NCI-H1436 (cell line): ENCODE results near the gene STAU1.
"Not testable (repeated sequence)": the region's sequence is repeated elsewhere in the genome, so short reads cannot be mapped to it uniquely, and the experiment has no call there.

ENCODE experiments used
- DNase-seq: peaks from one replicate; lab custom pipeline; 2025; lab: John Stamatoyannopoulos, UW

Gene STAU1

DNA sequence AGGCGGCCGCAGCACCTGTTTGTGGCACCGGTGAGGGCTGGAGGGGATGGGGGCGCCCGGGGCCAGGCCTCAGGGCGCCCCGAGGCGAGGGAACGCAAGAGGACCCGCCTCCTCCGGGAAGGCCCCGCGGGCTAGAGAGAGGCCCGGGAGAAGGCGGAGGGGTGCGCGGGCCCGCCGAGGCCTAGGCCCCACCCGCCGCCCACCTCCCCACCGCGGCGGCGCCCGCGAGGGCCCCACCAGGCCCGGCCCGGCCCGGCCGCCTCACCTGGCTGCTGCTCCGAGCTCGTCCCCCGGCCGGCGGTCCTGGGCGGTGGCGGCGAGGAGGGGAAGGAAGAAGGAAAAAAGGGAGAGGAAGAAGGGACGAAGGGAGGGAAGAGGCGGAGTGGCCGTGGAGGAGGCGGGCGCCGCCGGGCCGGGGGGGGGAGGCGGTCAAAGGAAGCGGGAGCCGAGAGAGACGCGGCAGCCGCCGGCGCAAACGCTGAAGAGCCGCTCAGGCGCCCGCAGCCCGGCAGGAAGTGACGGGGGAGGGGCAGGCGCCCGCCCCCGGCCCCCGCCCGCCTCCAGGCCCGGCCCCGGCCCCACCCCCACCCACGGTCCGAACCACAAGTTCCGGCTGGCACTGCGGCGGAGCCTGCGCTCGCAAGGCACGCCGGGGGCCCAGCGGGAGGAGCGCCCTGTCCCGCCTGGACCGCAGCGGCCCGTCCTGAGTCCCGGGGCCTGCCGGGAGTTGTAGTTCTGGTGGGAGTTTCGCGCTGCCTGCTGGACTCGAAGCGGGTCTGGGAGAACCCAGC is at the start of gene STAU1:
STAU1 (minus strand) TSS at position 484 of the 791 bp plus-strand sequence. CDS start 22,133 bp downstream, outside the sequence.
- DNase-seq: peak; percentile 95

DNA sequence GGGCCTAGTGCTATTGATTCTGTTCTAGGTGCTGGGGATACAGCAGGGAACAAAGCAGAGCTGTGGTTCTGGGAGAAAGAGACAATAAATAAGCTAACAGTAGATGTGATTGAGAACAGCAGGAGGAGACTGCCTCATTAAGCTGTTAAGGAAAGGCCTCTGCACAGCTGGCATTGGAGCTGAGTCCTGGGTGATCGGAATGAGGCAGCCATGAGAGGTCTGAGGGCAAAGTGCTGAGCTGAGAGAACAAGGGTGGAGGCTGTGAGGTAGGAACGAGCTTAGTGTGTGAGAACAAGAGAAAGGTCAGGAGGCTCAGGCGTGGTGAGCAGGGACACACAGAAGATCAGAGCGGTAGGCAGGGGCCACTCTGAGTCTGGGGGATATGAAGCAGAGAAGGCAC is 49.4 kb upstream of the STAU1 start:
- no peak for DNase-seq

DNA sequence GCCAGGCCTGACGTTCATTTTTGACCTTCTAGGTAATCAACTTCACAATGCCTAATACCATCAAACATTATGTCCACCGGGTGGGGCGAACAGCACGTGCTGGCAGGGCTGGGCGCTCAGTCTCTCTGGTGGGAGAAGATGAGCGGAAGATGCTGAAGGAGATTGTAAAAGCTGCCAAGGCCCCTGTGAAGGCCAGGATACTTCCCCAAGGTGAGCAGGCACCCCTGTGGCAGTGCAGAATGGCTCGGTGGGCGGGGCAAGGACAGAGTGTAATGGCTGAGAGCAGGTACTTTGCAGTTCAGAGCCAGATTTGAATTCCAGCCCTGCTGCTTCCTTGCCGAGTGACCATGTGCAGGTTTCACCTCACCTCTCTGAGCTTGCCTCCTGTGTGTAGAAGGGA is 48.2 kb upstream of the STAU1 start:
- no peak for DNase-seq

DNA sequence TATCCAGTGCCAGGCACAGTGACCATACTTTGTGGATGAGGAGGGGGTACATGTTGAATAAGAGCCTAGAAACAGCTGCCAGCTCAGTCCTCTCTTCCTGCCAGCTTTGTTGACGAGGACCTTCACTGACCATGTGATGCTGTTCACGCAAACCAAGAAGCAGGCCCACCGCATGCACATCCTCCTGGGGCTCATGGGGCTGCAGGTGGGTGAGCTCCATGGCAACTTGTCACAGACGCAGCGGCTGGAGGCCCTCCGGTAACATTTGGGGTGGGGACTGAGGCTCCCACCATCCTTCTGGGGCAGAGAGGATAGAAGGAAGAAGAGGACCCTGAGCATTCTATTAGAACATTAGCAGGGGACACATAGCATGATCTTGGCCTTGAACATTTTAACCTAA is 46.7 kb upstream of the STAU1 start:
- no peak for DNase-seq

GRCh38 chr20:49233226-49233625 is 45.1 kb upstream of the STAU1 start:
- no peak for DNase-seq

DNA sequence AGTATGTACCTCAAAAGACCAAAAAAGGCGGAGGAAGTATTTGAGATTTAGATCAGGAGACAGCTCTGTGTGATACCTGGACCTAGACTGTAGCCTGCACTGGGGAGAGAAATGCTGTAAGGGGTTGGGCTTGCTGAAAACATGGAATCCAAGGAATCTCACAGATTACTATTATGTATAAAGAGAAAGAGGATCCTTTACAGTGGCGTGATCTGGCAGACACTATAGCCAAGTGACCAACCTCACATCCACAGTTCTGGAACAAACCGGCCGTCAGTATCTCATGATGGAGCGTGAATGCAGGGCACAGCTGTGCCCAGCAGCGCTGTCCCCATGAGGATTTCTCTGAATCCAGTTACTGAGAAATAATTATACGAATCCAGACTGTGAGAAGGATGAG is 43.3 kb upstream of the STAU1 start:
- no peak for DNase-seq

- DNase-seq: no peak
Measured at GRCh38 chr20:49230561-49231133, 42.5 kb upstream of the STAU1 start.

DNA sequence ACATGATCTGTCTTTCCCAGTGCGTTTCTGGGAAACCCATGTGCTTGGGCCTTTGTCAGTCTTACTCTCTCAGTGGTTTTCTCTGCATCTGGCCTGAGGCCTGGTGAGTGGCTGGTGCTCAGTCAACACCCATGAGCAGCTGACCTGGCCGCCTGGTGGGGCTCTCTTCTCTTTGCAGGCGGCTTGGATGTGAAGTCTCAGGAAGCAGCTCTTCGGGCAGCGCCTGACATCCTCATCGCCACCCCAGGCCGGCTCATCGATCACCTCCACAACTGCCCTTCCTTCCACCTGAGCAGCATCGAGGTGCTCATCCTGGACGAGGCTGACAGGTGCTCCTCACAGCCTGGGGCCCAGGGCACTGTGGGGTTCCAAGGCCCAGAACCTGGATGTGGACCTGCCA is 41.9 kb upstream of the STAU1 start:
- no peak for DNase-seq

GRCh38 chr20:49229381-49229780 is 41.2 kb upstream of the STAU1 start:
- no peak for DNase-seq

DNA sequence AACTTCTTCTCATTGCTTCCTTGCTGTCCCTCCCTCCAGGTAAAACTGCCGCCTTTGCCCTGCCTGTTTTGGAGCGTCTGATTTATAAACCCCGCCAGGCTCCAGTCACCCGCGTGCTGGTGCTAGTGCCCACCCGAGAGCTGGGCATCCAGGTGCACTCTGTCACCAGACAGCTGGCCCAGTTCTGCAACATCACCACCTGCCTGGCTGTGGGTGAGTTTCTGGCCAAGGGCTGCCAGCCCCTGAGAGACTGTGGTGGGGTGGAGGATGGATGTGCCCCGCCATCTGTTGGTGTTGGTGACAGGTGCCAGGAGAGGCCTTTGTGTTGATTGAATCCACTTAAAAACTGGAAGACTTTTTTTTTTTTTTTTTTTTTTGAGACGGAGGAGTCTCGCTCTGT is 40.5 kb upstream of the STAU1 start:
- DNase-seq: no peak

- no peak for DNase-seq
Measured at GRCh38 chr20:49225896-49226295, 37.8 kb upstream of the STAU1 start.

DNA sequence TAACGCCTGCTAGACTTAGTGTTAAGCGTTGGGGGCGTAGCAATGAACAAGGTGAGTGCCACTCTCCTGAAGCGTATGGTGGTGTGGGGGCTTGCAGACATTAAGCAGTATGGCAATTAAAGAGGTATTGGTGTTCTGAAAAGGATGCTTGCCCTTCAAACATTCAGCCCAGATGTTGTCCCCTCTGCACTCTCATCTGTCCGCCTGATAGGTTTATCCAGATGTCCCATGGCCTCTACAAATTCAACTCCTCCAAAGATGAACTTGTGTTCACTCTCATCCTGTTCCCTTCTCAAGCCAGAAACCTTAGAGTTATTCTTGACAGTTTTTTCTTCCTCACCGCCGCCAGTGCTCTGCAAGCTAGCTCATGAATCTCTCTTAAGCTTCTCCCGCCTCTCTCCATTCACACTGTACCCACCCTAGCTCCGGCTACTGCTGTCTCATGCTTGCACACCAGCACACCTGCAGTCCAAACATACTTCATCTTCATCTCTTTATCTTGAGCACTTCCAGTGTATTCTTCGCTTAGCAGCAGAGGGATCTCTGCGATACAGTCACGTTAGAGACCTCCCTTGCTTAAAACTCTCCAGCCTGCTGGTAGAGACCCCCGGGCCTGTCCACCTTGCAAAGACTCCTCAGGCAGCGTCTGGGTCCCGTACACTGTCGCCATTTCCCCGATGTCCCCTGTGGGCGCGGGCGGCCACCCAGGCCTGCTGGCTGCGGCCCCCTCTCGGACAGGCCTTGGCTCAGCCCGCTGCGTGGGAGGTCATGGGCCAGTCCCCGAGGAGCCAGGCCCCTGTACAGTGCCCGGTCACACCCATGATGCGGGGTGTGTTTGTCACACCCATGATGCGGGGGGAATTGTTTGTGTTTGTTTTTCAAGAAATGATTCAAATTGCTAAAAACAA is 32.0 kb upstream of the STAU1 start:
- no peak for DNase-seq

DNA sequence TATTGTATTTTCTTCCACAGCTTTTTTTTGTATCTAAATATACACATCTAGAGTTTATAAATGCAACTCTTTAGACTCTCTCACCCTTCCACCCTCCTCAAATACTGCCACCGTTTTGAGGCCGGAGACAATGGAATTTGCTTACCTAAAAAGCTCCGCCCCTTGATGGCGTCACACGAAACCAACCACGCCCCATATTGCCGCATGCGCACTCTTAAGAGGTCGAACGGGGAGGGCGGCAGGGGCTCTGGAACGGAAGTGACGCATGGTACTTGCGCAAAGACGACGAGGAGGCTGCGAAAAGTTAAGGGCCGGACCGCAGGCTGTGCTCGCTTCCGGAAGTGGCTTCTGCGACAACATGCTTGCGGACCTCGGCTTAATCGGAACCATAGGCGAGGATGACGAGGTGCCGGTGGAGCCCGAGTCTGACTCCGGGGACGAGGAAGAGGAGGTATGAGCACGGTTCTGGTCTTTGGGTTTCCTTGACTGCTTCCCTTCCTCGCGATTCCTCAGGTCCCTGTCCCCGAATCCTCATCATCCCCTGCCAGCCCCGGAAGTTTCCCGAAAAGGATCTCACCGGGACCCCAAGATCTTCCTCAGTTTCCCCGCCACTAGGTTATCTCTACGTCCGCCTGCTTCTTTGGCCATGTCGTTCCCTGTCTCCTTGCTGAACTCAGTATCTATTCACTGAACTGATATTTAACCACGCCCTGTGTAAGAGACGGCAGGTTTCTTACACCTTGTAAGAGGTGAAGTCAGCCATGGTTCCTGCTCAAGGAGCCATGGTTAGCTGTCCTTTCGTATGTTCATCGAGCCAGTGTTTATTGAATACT is 31.2 kb upstream of the STAU1 start, which contains the start of gene DDX27:
DDX27 (plus strand) TSS at position 326 of the 833 bp plus-strand sequence; CDS start at position 359, 33 bp downstream.
- peak; percentile 98 for DNase-seq

DNA sequence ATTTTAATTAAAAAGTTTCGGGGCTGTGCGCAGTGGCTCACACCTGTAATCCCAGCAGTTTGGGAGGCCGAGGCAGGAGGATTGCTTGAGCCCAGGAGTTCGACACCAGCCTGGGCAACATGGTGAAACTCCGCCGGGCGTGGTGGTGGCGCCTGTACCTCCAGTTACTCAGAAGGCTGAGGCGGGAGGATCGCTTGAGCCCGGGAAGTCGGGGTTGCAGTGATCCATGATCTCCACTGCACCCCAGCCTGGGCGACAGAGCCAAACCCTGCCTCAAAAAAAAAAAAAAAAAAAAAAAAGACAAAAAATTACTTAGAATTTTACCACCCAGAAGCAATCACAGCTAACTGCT is 30.6 kb upstream of the STAU1 start:
- DNase-seq: not testable (repeated sequence)

GRCh38 chr20:49216991-49217578 is 29.0 kb upstream of the STAU1 start:
- peak; percentile 88 for DNase-seq

DNA sequence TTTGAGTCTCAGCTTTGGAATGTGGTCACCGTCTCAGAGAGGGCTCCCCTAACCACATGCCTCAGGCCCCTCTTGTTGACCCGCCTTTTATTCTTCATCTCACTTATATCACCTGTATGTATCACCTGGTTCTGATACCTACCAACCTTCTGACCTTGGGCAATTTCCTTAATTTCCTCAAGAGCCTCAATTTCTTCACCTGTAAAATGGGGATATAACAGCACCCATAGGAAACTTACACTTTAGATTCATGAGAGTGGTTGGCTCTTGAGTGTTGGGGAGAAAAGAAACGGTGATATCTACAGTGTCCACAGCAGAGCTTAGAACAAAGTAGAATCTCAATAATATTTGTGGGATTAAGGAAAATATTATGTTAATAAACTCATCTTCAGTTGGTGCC is 27.1 kb upstream of the STAU1 start:
- no peak for DNase-seq

DNA sequence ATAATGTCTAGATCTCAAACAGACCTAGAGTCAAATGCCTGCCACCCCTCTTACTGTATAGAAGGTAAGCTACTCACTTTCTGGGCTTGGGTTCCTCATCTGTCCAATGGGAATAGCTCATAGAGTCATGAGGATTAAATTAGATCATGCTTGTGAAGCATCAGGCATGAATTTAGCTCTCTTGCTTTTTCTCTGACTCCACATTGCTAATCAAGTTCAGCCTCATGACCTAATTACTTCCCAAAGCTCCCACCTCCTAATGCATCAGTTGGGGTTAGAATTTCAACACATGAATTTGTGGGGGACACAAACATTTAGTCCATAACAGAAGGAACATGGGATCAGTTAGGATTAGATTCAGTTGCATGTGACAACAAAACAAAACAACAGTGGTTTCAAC is 26.4 kb upstream of the STAU1 start:
- DNase-seq: no peak

DNA sequence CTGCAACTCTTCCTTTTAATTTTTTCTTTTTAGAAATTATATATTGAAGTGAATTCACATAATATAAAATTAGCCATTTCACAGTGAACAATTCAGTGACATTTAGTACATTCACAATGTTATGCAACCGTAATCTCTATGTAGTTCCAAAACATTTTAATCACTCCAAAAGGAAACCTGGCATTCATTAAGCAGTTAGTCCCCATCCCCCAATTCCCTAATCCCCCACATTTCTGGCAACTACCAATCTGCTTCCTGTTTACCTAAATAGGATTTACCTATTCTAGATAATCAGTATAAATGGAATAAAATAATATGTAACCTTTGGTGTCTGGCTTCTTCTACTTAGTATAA is 22.6 kb upstream of the STAU1 start:
- no peak for DNase-seq

DNA sequence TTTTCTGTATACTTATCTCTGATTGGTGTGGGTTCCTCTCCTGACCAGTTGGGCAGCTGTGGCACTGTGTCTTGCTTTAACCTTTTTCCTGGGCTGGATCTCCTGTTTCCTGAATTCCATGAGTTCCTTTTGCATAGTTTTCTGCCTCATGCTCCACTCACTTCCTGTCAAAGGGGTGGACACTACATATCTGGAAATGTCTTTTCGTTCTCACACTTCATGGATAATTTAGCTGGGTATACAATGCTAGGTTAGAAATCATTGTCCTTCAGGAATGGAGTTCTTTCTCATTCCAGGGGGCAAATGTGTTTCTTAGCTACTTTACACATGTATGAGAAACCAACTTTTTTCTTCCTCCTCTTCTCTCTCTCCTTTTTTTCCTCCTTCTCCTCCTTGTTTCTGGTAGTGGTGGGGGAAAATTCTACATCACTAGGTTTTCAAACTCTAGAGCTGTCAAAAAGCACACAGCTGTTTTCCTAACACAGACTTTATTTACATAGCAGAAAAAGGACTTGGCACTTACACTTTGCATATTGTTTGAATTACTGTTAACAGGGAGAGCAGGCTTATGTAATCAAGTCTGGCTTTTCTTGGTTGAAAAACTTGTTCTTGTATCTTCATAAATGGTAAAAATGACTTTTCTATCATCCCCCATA is 22.1 kb upstream of the STAU1 start:
- DNase-seq: no peak

DNA sequence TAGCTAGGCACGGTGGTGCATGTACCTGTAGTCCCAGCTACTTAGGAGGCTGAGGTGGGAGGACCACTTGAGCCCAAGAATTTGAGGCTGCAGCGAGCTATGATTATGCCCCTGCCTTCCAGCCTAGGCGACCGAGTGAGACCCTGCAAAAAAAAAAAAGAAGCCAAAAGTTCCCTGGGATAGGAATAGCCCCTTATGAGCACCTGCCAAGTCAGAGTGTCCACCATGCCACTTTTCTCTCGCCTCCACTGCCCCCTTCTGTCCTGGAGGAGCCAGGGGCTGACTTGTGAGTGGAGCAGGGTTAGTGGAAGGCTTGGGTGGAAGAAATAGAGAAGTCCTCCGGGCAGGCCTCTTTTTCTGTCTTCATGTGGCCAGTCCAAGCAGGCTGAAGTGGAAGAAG is 18.9 kb upstream of the STAU1 start:
- DNase-seq: no peak

DNA sequence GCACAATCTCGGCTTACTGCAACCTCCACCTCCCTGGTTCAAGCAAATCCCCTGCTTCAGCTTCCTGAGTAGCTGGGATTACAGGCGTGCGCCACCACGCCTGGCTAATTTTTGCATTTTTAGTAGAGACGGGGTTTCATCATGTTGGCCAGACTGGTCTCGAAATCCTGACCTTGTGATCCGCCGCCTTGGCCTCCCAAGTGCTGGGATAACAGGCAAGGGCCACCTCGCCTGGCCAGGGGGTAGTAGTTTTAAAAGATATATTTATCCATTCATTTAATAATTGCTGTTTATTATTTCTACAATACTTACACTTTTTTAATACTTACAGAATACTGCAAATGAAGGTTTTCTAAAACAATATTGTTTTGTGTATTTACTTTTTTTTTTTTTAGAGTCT is 15.6 kb upstream of the STAU1 start:
- DNase-seq: no peak
